GM21360 (cell line): ENCODE results near the gene HDAC8.

Experiments used
- ATAC-seq: cut with Tn5 transposase; IDR thresholded peaks from one replicate; pipeline ENCODE4 v1.9.1; 2021; ENCODE audit warnings: mild to moderate bottlenecking, moderate library complexity; ENCODE audit not compliant: unreplicated experiment

The HDAC8 gene

GRCh38 chrX:72299891-72300630 is 272.6 kb downstream of the HDAC8 start:
- no peak for ATAC-seq

DNA sequence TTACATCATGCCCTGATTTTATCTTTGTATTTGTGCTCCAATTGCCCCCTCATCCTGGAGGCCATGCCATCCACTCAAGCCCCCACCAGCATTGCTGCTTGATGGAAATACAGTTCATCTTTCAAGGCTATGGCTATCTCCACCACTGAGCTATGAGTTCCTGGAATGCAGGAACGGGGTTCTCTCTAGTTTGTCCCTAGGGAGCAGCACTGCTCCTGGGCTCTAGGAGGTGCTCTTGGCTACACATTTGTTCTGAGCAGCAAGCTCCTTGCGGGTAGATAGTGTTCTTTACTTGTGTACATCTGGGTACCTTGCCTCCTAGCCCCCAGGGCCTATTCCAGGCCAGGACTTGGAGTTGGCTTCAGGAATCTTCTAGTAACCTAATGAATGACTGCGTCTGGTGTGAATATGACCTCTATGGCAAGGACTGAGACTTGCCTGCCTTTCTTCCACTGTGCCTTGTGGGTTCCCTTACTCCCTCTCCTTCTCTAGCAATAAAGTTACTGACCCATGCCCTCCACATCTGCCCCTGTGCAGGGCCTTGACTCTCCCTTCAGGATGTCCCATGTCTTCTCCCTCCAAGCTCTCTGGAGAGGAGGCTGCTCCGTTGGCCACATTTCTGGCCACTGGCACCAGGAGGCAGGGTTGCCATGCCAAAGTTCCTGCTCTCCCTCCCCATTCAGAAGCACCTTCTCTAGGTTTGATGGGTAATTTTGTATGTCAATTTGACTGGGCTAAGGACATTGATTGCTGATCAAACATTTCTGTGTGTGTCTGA is 274.5 kb downstream of the HDAC8 start:
- ATAC-seq = no peak

DNA sequence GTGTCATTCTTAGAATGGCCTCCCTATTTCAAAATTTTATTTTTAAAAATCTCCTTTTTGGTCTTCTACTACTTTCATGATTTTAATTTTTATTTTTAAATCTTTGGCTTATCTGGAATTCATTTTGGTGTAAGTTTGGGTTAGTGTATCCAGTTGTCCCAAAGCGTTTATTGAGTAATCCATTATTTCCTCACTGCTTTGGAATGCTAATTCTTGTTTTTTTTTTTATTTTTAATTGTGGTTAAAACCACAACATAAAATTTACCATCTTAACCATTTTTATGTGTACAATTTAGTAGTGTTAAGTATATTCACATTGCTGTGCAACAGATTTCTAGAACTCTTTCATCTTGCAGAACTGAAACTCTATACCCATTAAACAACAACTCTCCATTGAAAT is 275.7 kb downstream of the HDAC8 start:
- no peak for ATAC-seq

DNA sequence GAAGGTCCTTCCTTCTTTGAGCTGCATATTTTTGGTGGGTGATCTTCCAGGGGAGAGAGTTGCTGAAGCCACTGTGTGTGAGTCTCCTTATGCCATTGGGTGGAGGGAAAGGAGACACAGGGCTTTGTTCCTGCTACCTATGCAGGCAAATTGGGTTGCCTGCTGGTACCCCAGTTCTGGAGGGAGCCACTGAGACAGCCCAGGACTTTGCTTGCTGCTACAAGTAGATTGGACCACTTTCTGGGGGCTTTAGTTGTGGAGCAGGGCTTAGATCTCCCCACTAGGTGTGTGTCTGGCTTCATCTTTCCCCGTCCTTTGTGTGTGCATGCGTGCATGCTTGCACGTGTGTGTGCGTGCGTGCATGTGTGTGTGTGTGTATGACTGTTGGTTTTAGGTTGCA is 276.9 kb downstream of the HDAC8 start:
- no peak for ATAC-seq

- no peak for ATAC-seq
Observed at GRCh38 chrX:72294497-72294896, 278.1 kb downstream of the HDAC8 start.

DNA sequence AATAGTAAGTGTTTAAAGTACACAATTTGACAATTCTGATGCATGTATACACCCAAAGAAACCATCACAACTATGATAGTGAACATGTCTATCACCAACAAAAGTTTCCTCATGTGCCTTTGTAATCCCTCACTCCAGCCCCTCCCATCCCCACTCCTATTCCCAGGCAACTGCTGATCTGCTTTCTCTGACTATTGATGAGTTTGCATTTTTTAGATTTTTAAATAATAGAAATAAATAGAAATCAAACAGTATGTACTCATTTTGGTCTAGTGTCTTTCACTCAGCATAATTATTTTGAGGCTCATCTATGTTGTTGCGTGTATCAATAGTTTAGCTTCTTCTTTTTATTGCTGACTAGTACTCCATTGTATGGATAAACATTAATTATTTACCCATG is 290.3 kb downstream of the HDAC8 start:
- no peak for ATAC-seq

DNA sequence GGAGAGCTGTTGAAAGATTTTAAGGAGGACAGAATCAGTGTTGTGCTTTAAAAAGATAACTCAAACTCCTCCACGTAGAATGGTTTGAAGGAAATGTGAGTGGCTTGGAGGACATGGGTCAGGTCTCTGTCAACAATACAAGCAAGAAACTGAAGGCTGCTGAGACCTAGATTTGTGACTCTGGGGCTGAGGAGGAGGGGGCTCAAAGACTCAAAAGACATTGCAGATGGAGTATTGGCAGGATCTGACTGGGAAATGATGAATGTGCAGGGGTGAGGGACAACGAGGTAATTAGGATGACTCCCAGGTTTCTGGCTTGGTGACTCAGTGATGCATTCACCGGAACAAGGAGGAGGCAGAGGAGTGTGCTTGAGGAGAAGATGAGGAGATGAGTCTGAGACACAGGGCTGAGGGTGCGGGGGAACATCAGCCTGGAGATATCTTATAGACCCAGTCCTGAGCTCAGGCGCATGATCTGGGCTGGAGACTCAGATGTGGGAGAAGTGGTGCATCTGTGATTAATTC is 292.3 kb downstream of the HDAC8 start:
- no peak for ATAC-seq
